HL-60 (cell line): ENCODE data around the gene HNRNPF.

Experiments used
- DNase-seq, 2 experiments: peaks; one replicate each; pipeline ENCODE4 v3.0.0-alpha.2; 2010 to 2020; ENCODE audit warnings: low read depth in 1 of 2, low spot score in 1 of 2
- H3K27ac ChIP-seq: fragments of 250-450 bp; sonication (Bioruptor Pico); replicated peaks from 2 replicates; pipeline ENCODE4 v1.5.1; 2020; ENCODE audit warnings: mild to moderate bottlenecking, moderate library complexity
- H3K27me3 ChIP-seq: fragments of 250-450 bp; sonication (Bioruptor Pico); 2 replicates; pipeline ENCODE4 v1.5.1; 2021; ENCODE audit warnings: mild to moderate bottlenecking, moderate library complexity; ENCODE audit not compliant: insufficient read depth, poor library complexity, severe bottlenecking
- H3K4me3 ChIP-seq: replicated peaks from 2 replicates; pipeline ENCODE4 v1.5.1; 2011; ENCODE audit warnings: mild to moderate bottlenecking, control low read depth, low read length; ENCODE audit not compliant: insufficient read depth
- GABPA ChIP-seq: IDR thresholded peaks from 2 replicates; pipeline ENCODE4 v1.6.1; 2012; ENCODE audit warnings: low read depth
- POLR2AphosphoS5 ChIP-seq: IDR thresholded peaks from 2 replicates; pipeline ENCODE4 v1.6.1; 2012; ENCODE audit warnings: low read depth
- SPI1 ChIP-seq: IDR thresholded peaks from 2 replicates; pipeline ENCODE4 v1.6.1; 2012; ENCODE audit warnings: low read depth, mild to moderate bottlenecking, borderline replicate concordance
- TF ChIP-seq, protein P1 (sequence below): IDR thresholded peaks from 2 replicates; pipeline ENCODE4 v1.6.1; 2012; ENCODE audit warnings: low read depth; ENCODE audit not compliant: insufficient replicate concordance
- TF ChIP-seq, protein P2 (sequence below): IDR thresholded peaks from one replicate; pipeline ENCODE4 v1.5.1; 2011; ENCODE audit warnings: low read length, control low read depth, inconsistent platforms; ENCODE audit not compliant: insufficient read depth

The HNRNPF gene

GRCh38 chr10:43444897-43445466, 36.0 kb upstream of the HNRNPF start:
- Histone ChIP-seq H3K27ac (no peak overlapping the region), H3K27me3 (no peaks in the 10 kb centered on the region), H3K4me3 (no peak overlapping the region)
- TF ChIP-seq, protein P1, sequence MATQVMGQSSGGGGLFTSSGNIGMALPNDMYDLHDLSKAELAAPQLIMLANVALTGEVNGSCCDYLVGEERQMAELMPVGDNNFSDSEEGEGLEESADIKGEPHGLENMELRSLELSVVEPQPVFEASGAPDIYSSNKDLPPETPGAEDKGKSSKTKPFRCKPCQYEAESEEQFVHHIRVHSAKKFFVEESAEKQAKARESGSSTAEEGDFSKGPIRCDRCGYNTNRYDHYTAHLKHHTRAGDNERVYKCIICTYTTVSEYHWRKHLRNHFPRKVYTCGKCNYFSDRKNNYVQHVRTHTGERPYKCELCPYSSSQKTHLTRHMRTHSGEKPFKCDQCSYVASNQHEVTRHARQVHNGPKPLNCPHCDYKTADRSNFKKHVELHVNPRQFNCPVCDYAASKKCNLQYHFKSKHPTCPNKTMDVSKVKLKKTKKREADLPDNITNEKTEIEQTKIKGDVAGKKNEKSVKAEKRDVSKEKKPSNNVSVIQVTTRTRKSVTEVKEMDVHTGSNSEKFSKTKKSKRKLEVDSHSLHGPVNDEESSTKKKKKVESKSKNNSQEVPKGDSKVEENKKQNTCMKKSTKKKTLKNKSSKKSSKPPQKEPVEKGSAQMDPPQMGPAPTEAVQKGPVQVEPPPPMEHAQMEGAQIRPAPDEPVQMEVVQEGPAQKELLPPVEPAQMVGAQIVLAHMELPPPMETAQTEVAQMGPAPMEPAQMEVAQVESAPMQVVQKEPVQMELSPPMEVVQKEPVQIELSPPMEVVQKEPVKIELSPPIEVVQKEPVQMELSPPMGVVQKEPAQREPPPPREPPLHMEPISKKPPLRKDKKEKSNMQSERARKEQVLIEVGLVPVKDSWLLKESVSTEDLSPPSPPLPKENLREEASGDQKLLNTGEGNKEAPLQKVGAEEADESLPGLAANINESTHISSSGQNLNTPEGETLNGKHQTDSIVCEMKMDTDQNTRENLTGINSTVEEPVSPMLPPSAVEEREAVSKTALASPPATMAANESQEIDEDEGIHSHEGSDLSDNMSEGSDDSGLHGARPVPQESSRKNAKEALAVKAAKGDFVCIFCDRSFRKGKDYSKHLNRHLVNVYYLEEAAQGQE = no peak
- no peak for TF ChIP-seq SPI1
- no peak for TF ChIP-seq POLR2AphosphoS5
- TF ChIP-seq GABPA = no peak
- TF ChIP-seq, protein P2, sequence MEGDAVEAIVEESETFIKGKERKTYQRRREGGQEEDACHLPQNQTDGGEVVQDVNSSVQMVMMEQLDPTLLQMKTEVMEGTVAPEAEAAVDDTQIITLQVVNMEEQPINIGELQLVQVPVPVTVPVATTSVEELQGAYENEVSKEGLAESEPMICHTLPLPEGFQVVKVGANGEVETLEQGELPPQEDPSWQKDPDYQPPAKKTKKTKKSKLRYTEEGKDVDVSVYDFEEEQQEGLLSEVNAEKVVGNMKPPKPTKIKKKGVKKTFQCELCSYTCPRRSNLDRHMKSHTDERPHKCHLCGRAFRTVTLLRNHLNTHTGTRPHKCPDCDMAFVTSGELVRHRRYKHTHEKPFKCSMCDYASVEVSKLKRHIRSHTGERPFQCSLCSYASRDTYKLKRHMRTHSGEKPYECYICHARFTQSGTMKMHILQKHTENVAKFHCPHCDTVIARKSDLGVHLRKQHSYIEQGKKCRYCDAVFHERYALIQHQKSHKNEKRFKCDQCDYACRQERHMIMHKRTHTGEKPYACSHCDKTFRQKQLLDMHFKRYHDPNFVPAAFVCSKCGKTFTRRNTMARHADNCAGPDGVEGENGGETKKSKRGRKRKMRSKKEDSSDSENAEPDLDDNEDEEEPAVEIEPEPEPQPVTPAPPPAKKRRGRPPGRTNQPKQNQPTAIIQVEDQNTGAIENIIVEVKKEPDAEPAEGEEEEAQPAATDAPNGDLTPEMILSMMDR = no peak
- no peak for DNase-seq

DNA sequence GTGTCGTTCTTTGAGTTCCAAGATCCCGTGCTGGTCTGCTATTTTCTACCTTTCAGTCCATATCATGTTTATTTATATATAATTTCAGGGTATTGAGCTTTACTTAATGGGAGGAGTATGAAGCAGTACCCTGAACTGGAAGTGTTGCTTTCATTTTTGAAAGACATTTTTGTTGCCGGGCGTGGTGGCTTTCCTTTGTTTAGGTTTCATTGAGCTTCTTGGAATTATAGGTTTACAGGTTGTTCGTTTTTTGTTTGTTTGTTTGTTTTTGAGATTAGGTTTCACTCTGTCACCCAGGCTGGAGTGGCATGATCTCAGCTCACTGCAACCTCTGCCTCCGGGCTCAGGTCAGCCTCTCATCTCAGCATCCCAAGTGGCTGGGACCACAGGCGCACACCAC, 35.3 kb upstream of the HNRNPF start:
- no peaks in the 10 kb centered on the region for H3K27me3 ChIP-seq
- TF ChIP-seq, protein P2 = no peak
- no peak for TF ChIP-seq SPI1
- no peak for TF ChIP-seq POLR2AphosphoS5
- DNase-seq = no peak
- no peak overlapping the region for H3K27ac ChIP-seq
- H3K4me3 ChIP-seq = no peak overlapping the region

DNA sequence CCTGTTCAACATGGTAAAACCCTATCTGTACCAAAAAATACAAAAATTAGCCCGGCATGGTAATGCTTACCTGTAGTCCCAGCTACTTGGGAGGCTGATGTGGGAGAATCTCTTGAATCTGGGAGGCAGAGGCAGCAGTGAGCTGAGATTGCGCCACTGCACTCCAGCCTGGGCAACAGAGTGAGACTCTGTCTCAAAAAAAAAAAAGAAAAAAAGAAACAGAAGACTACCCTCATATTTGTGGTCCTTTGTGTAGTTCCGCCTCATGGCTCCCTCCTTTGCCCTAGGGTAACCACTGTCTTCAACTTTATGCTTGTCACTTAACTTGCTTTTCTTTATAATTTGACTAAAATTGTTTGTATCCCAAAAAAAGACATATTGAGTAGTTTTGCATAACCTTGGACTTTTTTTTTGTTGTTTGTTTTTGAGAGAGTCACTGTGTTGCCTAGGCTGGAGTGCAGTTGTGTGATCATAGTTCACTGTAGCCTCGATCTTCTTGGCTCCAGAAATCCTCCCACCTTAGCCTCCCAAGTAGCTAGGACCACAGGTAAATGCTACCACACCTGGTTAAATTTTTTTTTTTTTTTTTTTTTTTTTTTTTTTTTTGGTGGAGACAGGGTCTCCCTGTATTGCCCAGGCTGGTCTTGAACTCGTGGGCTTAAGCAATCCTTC, 31.6 kb upstream of the HNRNPF start:
- Histone ChIP-seq H3K27ac (no peak overlapping the region), H3K27me3 (no peaks in the 10 kb centered on the region), H3K4me3 (no peak overlapping the region)
- TF ChIP-seq POLR2AphosphoS5 (no peak), GABPA (no peak), SPI1 (no peak)
- TF ChIP-seq, protein P1 = no peak
- TF ChIP-seq, protein P2 = no peak
- DNase-seq = no peak
